Measurements from ENCODE around the gene CAMTA1. TPM values are rescaled to one million over a fixed set of nuclear protein-coding genes. Genes with fewer than 3 reads are reported as not detected.

Gene CAMTA1
- total and polyA plus RNA-seq, 4 donors, result 48.1 to 140 (median 52.3) TPM

DNA sequence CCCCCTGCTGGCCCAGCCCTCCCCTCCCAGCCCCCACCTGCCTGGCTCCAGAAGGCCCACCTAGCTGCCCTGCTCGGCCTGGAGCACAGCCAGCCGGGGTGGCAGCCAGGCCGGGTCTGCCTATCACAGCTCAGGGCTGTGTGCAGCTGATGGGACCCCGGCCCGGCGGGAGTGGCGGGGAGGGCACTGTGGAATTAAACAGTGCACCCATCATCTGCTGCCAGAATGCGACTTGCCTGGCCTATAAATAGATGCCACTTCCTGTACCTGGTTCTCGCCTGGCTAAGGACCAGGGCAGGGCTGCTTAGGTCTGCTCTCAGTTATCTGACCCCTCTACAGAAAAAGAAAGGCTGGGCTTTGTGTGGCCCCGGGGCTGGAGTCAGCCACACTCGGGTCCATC is 887.6 kb downstream of the CAMTA1 start:
- TF ChIP-seq, protein P1, sequence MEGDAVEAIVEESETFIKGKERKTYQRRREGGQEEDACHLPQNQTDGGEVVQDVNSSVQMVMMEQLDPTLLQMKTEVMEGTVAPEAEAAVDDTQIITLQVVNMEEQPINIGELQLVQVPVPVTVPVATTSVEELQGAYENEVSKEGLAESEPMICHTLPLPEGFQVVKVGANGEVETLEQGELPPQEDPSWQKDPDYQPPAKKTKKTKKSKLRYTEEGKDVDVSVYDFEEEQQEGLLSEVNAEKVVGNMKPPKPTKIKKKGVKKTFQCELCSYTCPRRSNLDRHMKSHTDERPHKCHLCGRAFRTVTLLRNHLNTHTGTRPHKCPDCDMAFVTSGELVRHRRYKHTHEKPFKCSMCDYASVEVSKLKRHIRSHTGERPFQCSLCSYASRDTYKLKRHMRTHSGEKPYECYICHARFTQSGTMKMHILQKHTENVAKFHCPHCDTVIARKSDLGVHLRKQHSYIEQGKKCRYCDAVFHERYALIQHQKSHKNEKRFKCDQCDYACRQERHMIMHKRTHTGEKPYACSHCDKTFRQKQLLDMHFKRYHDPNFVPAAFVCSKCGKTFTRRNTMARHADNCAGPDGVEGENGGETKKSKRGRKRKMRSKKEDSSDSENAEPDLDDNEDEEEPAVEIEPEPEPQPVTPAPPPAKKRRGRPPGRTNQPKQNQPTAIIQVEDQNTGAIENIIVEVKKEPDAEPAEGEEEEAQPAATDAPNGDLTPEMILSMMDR (IDR thresholded peaks at IDR 0.05; ENCODE audit: control extremely low read depth, extremely low read depth), result no peak
- no peak overlapping the region for H3K9ac ChIP-seq (ENCODE audit: insufficient read depth in 1 of 2, low read length in 2 of 2)
- no peaks in the 10 kb centered on the region for H3K9me3 ChIP-seq (ENCODE audit: control insufficient read depth in 4 of 4, insufficient read depth in 3 of 4, low read length in 3 of 4)
- no peaks in the 10 kb centered on the region for H3K27me3 ChIP-seq (ENCODE audit: control insufficient read depth in 3 of 3, insufficient read depth in 3 of 3, low read length in 2 of 3)
- no peak for DNase-seq
- no peaks in the 10 kb centered on the region for H3K36me3 ChIP-seq (ENCODE audit: control insufficient read depth in 4 of 4, insufficient read depth in 4 of 4, low read length in 4 of 4)
- H3K27ac ChIP-seq (ENCODE audit: low read depth in 1 of 2, low read length in 1 of 2), result no peak overlapping the region
- ATAC-seq (ENCODE audit: insufficient read depth, low FRiP score), result no peak
- peaks cover 0 to 3% (median 0%) of the 10 kb centered on the region in 5 donors for H3K4me1 ChIP-seq (ENCODE audit: control insufficient read depth in 5 of 5, insufficient read depth in 5 of 5, low read length in 5 of 5)
- H3K4me3 ChIP-seq, result no peak overlapping the region
- 59% methylated on average over 11 of the region's 11 CpGs for WGBS, 2 donors

- no peaks in the 10 kb centered on the region for H3K9me3 ChIP-seq (ENCODE audit: control insufficient read depth in 4 of 4, insufficient read depth in 3 of 4, low read length in 3 of 4)
- no peak for DNase-seq
- H3K4me1 ChIP-seq (ENCODE audit: control insufficient read depth in 5 of 5, insufficient read depth in 5 of 5, low read length in 5 of 5), result peaks cover 0 to 6% (median 0%) of the 10 kb centered on the region in 5 donors
- no peak for ATAC-seq (ENCODE audit: insufficient read depth, low FRiP score)
- H3K27me3 ChIP-seq (ENCODE audit: control insufficient read depth in 3 of 3, insufficient read depth in 3 of 3, low read length in 2 of 3), result no peaks in the 10 kb centered on the region
- no peak overlapping the region for H3K9ac ChIP-seq (ENCODE audit: insufficient read depth in 1 of 2, low read length in 2 of 2)
- 79 to 88% methylated on average over 4 of the region's 4 CpGs for WGBS, 2 donors
- TF ChIP-seq, protein P1 (IDR thresholded peaks at IDR 0.05; ENCODE audit: control extremely low read depth, extremely low read depth), result no peak
- H3K36me3 ChIP-seq (ENCODE audit: control insufficient read depth in 4 of 4, insufficient read depth in 4 of 4, low read length in 4 of 4), result no peaks in the 10 kb centered on the region
- H3K27ac ChIP-seq (ENCODE audit: low read depth in 1 of 2, low read length in 1 of 2), result no peak overlapping the region
- H3K4me3 ChIP-seq, result no peak overlapping the region
Measured at GRCh38 chr1:7674972-7675371, 889.7 kb downstream of the CAMTA1 start.

DNA sequence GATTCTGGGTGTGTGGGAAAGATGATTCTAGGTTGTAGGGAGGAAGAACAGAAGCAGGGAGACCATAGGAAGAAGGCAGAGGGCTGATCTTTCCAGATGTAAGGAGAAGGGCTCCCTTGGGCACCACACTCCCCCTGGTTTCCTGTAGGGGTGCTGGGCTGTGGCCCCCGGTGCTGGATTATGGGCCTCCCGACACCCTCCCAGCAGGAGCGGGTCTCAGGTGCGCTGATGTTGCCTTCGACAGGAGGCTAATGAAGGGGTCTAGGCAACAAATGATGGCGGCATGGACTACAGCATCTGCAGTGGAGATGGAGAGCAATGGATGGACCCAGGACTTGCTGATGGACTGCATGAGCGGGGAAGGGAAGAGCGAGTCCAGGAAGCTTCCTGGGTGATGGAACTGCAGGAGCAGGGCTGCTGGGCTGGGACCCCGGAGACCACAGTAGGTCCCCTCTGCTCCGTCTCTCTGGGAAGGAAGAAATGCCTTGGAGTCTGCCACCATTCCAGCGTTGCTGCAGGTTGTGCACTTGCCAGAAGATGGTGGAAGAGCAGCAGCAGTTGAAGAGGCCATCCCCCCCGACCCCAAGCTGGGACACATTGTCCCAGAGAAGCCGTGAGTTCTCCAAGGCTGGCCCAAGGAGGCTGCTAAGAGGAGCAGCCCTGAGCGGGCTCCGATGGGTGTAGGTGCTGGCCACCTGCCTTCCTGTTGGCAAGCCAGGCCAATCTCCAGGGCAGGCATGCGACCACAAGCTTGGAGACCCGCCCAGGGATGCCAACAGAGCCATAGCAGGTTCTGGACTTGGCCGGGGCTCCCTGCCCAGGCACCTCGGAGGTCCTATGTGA is 890.4 kb downstream of the CAMTA1 start:
- ATAC-seq (ENCODE audit: insufficient read depth, low FRiP score) (no peak), DNase-seq (no peak)
- no peaks in the 10 kb centered on the region for H3K9me3 ChIP-seq (ENCODE audit: control insufficient read depth in 4 of 4, insufficient read depth in 3 of 4, low read length in 3 of 4)
- H3K4me3 ChIP-seq, result no peak overlapping the region
- H3K27me3 ChIP-seq (ENCODE audit: control insufficient read depth in 3 of 3, insufficient read depth in 3 of 3, low read length in 2 of 3), result no peaks in the 10 kb centered on the region
- no peaks in the 10 kb centered on the region for H3K36me3 ChIP-seq (ENCODE audit: control insufficient read depth in 4 of 4, insufficient read depth in 4 of 4, low read length in 4 of 4)
- H3K9ac ChIP-seq (ENCODE audit: insufficient read depth in 1 of 2, low read length in 2 of 2), result no peak overlapping the region
- no peak overlapping the region for H3K27ac ChIP-seq (ENCODE audit: low read depth in 1 of 2, low read length in 1 of 2)
- WGBS, 2 donors, result 90 to 92% methylated on average over 19 of the region's 19 CpGs
- TF ChIP-seq, protein P1 (IDR thresholded peaks at IDR 0.05; ENCODE audit: control extremely low read depth, extremely low read depth), result no peak
- H3K4me1 ChIP-seq (ENCODE audit: control insufficient read depth in 5 of 5, insufficient read depth in 5 of 5, low read length in 5 of 5), result peaks cover 0 to 6% (median 0%) of the 10 kb centered on the region in 5 donors

Measured in lung (tissue), 12 donors.